ENCODE measurements around the gene NDUFS7.

DNA sequence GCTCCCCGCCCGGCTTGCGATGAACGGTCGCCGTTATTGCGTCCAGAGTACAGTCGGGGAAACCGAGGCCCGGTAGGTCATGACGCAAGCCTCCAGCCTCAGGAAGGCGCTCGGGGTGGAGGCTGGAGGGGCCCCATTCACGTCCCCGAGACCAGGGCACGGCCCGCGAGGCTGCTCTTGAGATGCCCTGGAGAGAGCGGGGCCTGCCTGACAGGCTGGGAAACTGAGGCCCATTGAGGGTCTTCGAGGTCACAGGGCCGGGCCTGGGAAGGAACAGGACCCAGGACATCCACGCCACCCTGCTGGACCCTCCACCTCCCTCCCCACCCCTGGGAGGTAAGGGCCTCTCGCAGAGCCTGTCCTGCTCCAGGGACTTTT lies 367 bp downstream of the NDUFS7 start:
- TF ChIP-seq, protein P1, sequence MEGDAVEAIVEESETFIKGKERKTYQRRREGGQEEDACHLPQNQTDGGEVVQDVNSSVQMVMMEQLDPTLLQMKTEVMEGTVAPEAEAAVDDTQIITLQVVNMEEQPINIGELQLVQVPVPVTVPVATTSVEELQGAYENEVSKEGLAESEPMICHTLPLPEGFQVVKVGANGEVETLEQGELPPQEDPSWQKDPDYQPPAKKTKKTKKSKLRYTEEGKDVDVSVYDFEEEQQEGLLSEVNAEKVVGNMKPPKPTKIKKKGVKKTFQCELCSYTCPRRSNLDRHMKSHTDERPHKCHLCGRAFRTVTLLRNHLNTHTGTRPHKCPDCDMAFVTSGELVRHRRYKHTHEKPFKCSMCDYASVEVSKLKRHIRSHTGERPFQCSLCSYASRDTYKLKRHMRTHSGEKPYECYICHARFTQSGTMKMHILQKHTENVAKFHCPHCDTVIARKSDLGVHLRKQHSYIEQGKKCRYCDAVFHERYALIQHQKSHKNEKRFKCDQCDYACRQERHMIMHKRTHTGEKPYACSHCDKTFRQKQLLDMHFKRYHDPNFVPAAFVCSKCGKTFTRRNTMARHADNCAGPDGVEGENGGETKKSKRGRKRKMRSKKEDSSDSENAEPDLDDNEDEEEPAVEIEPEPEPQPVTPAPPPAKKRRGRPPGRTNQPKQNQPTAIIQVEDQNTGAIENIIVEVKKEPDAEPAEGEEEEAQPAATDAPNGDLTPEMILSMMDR (IDR thresholded peaks at IDR 0.05): no peak
- no peak for TF ChIP-seq POLR2A (IDR thresholded peaks at IDR 0.05)
